Endodermal cell (in vitro differentiated cells): ENCODE measurements around the gene ME3. TPM values are rescaled to one million over a fixed set of nuclear protein-coding genes. Genes with fewer than 3 reads are reported as not detected.
"Not testable (repeated sequence)": the region's sequence is repeated elsewhere in the genome, so short reads cannot be mapped to it uniquely, and the experiment has no call there.

Experiments
- DNase-seq: peaks from one replicate; pipeline ENCODE4 v3.0.0-alpha.2; 2017
- H3K27ac ChIP-seq: 2 replicates; pipeline ENCODE4 v1.5.1; 2013; ENCODE audit warnings: mild to moderate bottlenecking, low read depth, low read length, moderate library complexity
- H3K27me3 ChIP-seq: 2 replicates; pipeline ENCODE4 v1.6.1; 2013; ENCODE audit warnings: mild to moderate bottlenecking, low read length, moderate library complexity; ENCODE audit not compliant: insufficient read depth, control insufficient read depth, poor library complexity, severe bottlenecking
- H3K36me3 ChIP-seq: 2 replicates; pipeline ENCODE4 v1.7.0; 2013; ENCODE audit warnings: mild to moderate bottlenecking, low read length, moderate library complexity; ENCODE audit not compliant: control insufficient read depth, insufficient read depth
- H3K4me1 ChIP-seq: one replicate; pipeline ENCODE4 v1.7.0; 2013; ENCODE audit warnings: low read length; ENCODE audit not compliant: control insufficient read depth, insufficient read depth
- H3K4me3 ChIP-seq: 2 replicates; pipeline ENCODE4 v1.5.1; 2013; ENCODE audit warnings: mild to moderate bottlenecking, low read length, moderate library complexity
- H3K9ac ChIP-seq: 2 replicates; pipeline ENCODE4 v1.6.1; 2013; ENCODE audit warnings: mild to moderate bottlenecking, low read length, moderate library complexity; ENCODE audit not compliant: poor library complexity, severe bottlenecking; ENCODE audit errors: extremely low read depth
- H3K9me3 ChIP-seq: 2 replicates; pipeline ENCODE4 v1.6.1; 2013; ENCODE audit warnings: mild to moderate bottlenecking, low read length, moderate library complexity; ENCODE audit not compliant: control insufficient read depth
- H3K27ac Mint-ChIP-seq: 2 replicates; pipeline ENCODE4 v1.8.0; 2020; ENCODE audit warnings: mixed read lengths
- H3K27me3 Mint-ChIP-seq: 2 replicates; pipeline ENCODE4 v1.8.0; 2021; ENCODE audit warnings: mild to moderate bottlenecking, mixed read lengths; ENCODE audit not compliant: insufficient read depth
- H3K36me3 Mint-ChIP-seq: 2 replicates; pipeline ENCODE4 v1.8.0; 2020; ENCODE audit warnings: low read depth, mixed read lengths
- H3K4me1 Mint-ChIP-seq: 2 replicates; pipeline ENCODE4 v1.8.0; 2020; ENCODE audit warnings: mixed read lengths
- H3K4me3 Mint-ChIP-seq: 2 replicates; pipeline ENCODE4 v1.8.0; 2020; ENCODE audit warnings: mild to moderate bottlenecking, moderate library complexity, mixed read lengths
- H3K9me3 Mint-ChIP-seq: 2 replicates; pipeline ENCODE4 v1.8.0; 2020; ENCODE audit warnings: mild to moderate bottlenecking, mixed read lengths
- CTCF ChIP-seq: fragments of 200-600 bp; sonication (generic); conservative IDR thresholded peaks from 2 replicates; pipeline ENCODE4 v1.5.0; 2021; ENCODE audit warnings: antibody characterized with exemption, mild to moderate bottlenecking
- WGBS, 2 experiments: methylation state at CpG; one replicate each; pipeline versions ENCODE4 v1.1.5 to v1.1.7; 2013; ENCODE audit warnings: missing lambda C conversion rate in 2 of 2, mixed read lengths in 1 of 2; ENCODE audit not compliant: insufficient coverage in 1 of 2, insufficient read length in 1 of 2; 5-methylcytosine and 5-hydroxymethylcytosine counted together
- total RNA-seq, 2 donors: library from RNA; stranded (reverse); fragmentation: NEBNext Ultra II Directional in 1 of 2; extraction: Animal tissue kit (Norgen Biotek cat#: 25700) in 1 of 2; gene quantifications; 2 replicates in 1 of 2; 3 replicates in 1 of 2; pipeline ENCODE4 v1.2.1, GENCODE V29; 2021

The ME3 gene
- total RNA-seq, 2 donors from 2014 or later = 1.2 to 1.3 TPM

GRCh38 chr11:86660088-86660487 is 12.3 kb downstream of the ME3 start:
- Histone ChIP-seq H3K9me3 (no peaks in the 10 kb centered on the region), H3K27ac (no peak overlapping the region), H3K36me3 (no peaks in the 10 kb centered on the region), H3K9ac (no peak overlapping the region), H3K4me1 (no peaks in the 10 kb centered on the region), H3K4me3 (no peak overlapping the region), H3K27me3 (peaks cover 10% of the 10 kb centered on the region)
- Mint-ChIP-seq H3K36me3 (no peaks in the 10 kb centered on the region), H3K9me3 (peaks cover 1% of the 10 kb centered on the region), H3K4me3 (no peak overlapping the region), H3K4me1 (peaks cover 5% of the 10 kb centered on the region), H3K27ac (no peak overlapping the region), H3K27me3 (peaks cover 33% of the 10 kb centered on the region)
- 86 to 100% methylated on average over 2 of the region's 2 CpGs for WGBS, 2 experiments
- TF ChIP-seq CTCF = no peak
- DNase-seq = no peak

GRCh38 chr11:86658534-86658933 is 13.9 kb downstream of the ME3 start:
- no peaks in the 10 kb centered on the region for H3K4me1 Mint-ChIP-seq
- H3K27me3 Mint-ChIP-seq = peaks cover 35% of the 10 kb centered on the region
- no peak overlapping the region for H3K4me3 Mint-ChIP-seq

GRCh38 chr11:86645212-86645611 is 27.2 kb downstream of the ME3 start:
- H3K27ac Mint-ChIP-seq = not testable (repeated sequence)

More at GRCh38 chr11:86658534-86658933, 13.9 kb downstream of the ME3 start:
- no peaks in the 10 kb centered on the region for H3K9me3 ChIP-seq
- WGBS, 2 experiments = 83% methylated on average over 1 of the region's 1 CpG; no CpG with 5 or more reads in 1 of the 2 experiments
- H3K4me1 ChIP-seq = no peaks in the 10 kb centered on the region
- no peak overlapping the region for H3K4me3 ChIP-seq
- H3K36me3 Mint-ChIP-seq = no peaks in the 10 kb centered on the region
- no peaks in the 10 kb centered on the region for H3K36me3 ChIP-seq
- H3K9me3 Mint-ChIP-seq = peaks cover 3% of the 10 kb centered on the region
- no peak overlapping the region for H3K27ac ChIP-seq
- H3K27me3 ChIP-seq = peaks cover 10% of the 10 kb centered on the region
- no peak for TF ChIP-seq CTCF
- no peak for DNase-seq
- no peak overlapping the region for H3K9ac ChIP-seq
- H3K27ac Mint-ChIP-seq = no peak overlapping the region

GRCh38 chr11:86644291-86644690 is 28.1 kb downstream of the ME3 start:
- Histone ChIP-seq H3K27ac (no peak overlapping the region), H3K4me3 (no peak overlapping the region), H3K36me3 (no peaks in the 10 kb centered on the region), H3K9me3 (no peaks in the 10 kb centered on the region), H3K4me1 (peaks cover 8% of the 10 kb centered on the region), H3K27me3 (peaks cover 4% of the 10 kb centered on the region), H3K9ac (no peak overlapping the region)
- peaks cover 4% of the 10 kb centered on the region for H3K4me1 Mint-ChIP-seq
- no peak for TF ChIP-seq CTCF
- 89 to 100% methylated on average over 2 of the region's 2 CpGs for WGBS, 2 experiments
- H3K9me3 Mint-ChIP-seq = peaks cover 20% of the 10 kb centered on the region
- no peak for DNase-seq
- H3K4me3 Mint-ChIP-seq = no peak overlapping the region
- peaks cover 16% of the 10 kb centered on the region for H3K27me3 Mint-ChIP-seq
- no peaks in the 10 kb centered on the region for H3K36me3 Mint-ChIP-seq
- no peak overlapping the region for H3K27ac Mint-ChIP-seq

More at GRCh38 chr11:86645212-86645611, 27.2 kb downstream of the ME3 start:
- not testable (repeated sequence) for DNase-seq, H3K4me3 ChIP-seq, H3K4me3 Mint-ChIP-seq, H3K4me1 Mint-ChIP-seq, H3K27ac ChIP-seq, H3K9ac ChIP-seq, H3K36me3 ChIP-seq, H3K9me3 ChIP-seq, H3K27me3 ChIP-seq, H3K36me3 Mint-ChIP-seq, H3K4me1 ChIP-seq
- 92% methylated on average over 3 of the region's 3 CpGs; no CpG with 5 or more reads in 1 of the 2 experiments for WGBS, 2 experiments
- H3K27me3 Mint-ChIP-seq = peaks cover 16% of the 10 kb centered on the region
- H3K9me3 Mint-ChIP-seq = peaks cover 29% of the 10 kb centered on the region
